ELR (cell line): ENCODE results near the gene SERGEF.

Source experiments
- DNase-seq: peaks from one replicate; pipeline ENCODE4 v3.0.0-alpha.2; 2015; ENCODE audit warnings: low read depth

Gene SERGEF

GRCh38 chr11:17750801-17751165, 262.1 kb downstream of the SERGEF start:
- no peak for DNase-seq

DNA sequence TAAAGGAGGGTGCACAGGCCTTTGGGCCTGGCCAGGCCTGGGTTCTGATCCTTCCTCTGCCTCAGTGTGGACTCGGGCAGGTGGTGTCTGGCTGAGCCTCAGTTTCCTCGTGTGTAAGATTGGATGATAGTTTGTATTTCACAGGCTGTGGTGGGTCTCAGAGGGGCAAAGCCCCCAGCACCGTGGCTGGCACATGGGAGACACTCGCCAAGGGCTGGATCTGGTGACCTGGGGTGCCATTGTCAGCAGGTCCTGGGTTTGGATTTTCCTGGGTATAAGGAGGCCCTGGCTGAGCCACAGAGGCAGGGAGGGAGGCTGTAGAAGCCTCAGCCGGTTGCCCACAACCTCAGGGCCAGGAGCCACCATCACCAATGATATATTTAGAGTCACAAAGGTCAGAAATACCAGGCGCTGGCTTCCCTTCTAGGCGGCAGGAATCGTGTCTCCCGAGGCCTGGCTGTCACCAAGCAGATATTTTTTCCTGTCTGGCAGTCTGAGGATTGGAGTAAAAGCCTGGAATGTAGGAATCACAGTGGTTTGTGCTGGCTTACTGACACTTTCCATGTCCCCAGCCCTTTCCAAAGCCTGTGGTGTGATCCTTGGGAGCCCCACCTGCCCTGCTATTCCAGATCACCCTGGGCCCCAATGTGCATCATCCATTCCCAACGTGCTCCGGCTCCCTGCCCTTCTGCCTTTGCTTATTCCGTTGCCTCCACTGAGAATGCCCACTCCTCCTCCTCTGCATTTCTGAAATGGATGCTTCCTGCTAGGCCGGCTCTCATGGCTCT, 262.6 kb downstream of the SERGEF start:
- DNase-seq: no peak

DNA sequence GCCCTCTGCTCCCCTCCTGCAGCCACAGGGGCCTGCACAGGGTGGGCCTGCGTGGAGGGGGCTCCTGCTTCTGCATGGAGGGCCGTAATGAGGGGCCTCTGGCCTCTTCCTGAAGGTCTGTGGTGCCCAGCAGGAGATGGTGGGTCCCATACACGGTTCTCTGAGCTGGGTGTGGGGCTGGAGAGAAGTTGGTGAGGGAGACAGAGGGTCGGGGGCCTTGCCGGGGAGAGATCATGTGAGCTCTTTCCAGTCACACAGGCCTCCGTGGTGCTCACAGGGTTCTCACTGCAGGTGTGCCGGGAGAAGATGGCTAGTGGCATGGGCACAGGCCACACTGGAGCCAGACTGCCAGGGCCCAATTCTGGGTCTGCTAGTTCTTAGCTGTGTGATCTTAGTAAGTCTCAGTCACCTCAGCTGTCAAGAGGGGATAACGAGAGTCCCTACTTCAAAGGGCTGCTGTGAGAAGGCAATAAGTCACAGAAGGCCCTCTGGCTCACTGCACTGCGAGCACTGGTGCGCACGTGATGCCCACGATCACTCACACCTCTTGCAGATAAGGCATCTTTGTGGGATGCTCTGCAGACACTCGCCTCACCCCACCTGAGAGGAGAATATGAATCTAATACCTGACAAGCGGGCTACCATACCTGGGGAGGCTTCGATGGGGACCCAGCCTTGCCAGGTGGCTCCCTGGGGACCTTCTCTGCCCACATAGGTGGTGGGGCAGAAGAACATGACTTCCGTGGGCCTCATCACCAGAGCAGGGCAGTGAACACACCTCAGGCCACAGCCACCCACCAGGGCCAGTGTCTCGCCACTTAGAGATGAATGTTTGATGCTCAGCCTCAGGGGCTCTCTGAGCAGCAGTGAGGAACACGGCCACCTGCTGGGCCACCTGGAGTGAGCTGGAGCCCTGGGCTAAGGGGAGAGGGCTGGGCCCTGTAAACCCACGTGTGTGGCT, 263.8 kb downstream of the SERGEF start:
- no peak for DNase-seq

- DNase-seq: no peak
These were observed 264.8 kb downstream of the SERGEF start for GRCh38 chr11:17748044-17748443.

DNA sequence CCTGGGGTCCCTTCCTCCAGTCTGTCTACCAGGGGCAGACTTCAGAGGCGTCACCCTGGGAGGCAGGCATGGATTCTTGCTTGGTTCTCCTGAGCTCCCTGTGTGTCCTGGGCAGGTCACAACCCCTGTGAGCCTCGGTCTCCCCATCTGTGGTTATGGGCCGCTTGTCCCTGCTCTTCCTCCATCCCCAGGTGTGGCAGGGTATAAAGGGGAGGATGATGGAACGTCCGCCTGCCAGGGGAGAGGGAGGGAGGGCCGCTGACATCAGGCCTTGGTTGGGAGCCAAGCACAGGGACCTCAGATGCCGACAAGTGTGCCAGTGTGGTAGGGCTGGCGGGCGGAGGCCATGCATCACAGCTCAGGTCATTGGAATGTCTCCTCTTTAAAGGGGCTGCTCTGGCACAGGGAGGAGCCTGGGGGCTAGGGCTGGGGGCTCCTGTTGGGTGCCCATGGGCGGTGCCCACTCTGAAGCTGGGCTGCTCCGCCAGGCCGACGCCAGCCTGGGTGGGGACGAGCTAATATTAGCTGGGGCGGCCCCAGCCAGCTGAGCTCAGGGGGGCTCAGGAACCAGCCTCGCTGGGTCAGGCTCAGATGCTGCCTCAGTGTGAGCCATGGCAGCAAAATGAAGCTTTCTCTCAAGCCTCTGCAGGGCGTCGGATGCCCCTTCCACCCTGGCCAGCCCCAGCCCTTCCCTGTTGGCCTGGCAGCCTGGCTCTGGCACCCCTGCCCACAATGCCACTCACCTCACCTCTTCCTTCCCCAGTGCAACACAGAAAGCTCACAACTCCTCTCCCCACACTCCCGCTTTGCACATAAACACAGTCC, 265.5 kb downstream of the SERGEF start:
- no peak for DNase-seq

DNA sequence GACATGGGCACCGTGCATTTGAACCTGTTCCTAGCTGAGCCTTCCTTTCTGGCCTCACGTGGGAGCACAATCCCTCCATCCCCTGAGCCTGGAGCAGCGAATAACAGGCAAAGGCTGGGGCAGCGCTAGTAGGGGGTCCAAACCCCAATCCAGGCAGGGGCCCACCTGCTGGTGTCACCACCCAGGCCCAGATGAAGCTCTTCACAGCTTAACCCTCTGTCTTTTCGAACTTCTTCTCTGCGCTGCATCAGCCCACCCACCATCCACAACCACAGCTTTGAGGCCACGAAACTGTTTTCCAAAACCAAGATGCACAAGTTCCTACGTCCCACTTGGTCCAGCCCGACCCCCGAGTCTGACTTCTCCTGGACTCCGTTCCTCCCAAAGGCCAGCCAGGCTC, 266.8 kb downstream of the SERGEF start:
- no peak for DNase-seq

DNA sequence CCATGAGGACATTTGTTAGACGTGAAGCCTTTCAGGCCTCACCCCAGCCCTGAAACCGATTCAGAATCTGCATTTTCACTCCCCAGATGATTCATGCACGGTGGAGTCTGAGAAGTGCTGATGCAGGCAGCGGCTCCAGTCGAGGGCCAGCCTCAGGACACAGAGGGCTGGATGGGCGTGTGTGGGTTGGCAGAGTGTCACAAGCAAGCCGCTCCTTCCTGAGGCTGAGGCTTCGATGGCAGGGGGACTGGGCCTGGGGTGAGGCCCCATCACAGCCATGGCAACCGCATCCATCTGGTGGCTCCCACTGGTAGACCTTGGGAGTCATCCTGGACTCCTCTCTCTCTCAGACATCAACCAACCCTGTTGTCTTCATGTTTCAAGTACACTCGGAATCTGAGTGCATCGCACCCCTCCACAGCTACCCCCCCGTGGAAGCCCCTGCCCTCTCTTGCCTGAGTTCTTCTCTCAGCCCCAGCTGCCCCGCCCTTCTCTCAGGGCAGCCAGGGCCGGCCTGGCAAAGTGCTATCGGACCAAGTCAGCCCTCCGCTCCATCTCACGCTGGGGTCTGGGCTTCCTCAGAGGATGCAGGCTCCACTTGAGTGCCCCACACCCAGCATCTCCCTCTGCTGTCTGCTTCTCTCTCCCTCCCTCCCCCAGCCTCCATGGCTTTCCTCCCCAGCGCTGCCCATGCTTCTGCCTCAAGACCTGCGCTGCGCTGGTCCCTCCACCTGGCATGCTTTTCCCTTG, 267.6 kb downstream of the SERGEF start:
- no peak for DNase-seq

DNA sequence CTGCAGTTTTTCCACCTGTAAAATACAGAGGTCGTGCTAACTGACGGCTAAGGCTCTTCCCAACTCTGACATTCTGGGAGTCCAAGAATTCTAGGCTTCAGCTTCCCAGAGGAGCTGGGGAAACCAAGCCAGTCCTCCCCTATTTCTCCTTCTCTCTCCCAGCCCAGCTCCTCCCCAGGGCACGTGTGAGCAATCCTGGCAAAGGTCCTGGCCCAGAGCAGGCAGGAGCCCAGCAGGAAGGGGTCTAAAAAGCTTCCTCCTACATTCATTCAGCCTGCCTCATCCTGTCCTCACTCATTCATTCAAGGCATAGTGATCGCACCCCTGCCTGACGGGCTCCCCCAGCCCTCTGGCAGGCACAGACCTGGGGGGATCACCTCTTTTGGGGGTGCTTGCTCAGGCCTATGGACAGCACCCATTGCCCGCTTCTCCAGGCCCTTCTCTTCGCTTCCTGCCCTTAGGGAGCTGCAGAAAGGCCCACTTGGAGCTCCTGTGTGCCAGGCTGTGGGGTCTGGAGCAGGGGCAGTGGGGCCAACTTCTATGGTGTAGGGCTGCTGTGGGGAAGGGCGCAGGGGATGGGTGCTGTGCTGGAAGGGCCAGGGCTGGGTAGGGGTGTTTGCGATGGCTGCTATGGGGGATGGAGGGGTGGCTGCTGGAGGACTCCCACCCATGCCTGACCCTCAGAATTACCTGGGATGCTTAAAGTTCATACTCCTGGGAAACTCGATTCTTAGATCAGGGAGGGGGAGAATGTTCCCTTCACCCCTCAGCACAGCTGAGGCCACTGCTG, 268.5 kb downstream of the SERGEF start:
- peak; percentile 66 for DNase-seq

DNA sequence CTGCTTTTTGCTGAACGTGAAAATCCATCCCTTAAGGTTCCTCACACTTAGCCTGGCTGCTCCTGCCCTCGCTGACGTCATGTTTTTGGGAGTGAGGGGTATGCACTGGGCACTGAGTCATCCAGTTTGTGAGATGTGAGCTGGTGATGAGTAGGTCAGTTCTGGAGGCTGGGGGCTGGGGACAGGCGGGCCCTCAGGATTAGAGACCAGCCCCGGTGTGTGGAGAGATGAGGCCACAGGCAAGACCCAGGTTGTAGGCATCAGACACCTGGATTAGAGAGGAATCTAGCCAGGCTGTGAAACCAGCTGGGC, 269.1 kb downstream of the SERGEF start:
- peak; percentile 84 for DNase-seq

DNA sequence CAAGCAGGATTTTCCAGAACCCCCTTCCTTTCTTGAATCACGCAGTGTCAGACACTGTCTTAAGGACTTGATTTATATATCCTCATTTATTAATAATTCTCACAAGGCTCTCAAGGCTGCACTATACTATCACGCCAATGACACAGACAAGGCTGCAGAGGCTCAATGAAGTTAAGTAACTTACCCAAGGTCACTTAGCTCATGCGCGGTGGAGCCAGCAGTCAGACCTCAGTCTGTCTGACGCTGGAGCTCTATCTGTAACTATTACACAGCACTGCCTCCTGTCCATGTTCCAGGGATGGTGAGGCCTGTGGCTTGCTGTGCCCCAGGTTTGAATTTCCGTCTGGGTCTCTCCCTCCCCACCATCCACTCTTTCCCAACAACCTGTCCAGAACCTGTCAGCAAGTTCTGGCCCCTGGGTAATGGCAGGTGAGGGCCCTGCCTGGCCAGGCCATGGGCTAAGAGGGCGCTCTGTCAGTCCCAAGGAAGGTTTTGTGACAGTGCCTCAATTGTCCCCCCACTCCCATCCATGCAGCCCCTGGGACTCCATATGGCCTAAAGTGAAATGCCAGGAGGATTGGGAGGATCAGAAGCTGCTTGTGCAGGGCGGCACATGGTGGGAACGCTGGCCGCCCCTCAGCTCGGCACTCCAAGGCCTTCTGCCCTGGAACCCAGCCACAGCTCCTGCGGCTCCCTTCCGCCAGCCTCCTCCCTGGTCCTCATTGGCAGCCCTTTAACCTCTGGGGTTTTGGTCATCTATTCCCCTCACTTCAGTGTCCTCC, 269.6 kb downstream of the SERGEF start:
- DNase-seq: no peak

DNA sequence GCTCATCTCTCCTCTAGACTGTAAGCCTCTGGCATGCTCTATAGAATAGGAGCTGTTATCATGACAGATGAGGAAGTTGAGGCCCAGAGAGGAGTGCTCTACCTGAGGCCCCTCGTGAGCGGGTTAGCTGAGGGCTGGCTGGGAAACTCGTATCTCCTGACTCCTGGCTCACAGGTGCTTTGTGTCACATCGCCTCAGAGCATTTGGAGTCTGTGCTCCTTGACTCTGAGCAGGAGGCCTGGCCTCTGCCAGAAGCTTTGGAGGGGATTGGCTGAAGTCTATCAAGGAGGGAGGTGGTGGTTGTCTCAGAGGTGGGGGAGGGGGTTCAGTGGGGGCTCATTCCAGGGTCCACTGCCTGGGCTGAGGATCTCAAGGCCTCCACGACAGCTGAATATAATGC, 270.8 kb downstream of the SERGEF start:
- DNase-seq: no peak

DNA sequence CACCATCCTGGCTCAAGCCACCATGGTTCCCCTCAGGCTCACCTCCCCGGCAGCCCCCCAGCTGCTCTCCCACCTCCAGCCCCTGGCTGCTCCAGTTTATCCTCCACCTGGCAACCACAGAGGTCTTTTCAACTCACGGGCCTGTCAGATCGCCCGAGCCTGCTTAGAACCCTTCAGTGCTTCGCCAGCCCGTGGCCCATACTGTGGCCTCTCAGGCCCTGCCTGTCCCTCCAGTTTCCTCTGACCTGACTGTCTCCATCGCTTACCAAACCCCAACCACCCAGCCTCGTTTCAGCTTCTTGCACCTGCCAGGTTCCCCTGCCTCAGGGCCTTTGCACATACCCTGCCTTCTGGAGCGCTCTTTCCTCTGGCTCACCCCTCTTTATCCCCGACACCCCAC, 271.4 kb downstream of the SERGEF start:
- no peak for DNase-seq

GRCh38 chr11:17740649-17741235, 272.1 kb downstream of the SERGEF start:
- DNase-seq: no peak

GRCh38 chr11:17739945-17740338, 272.9 kb downstream of the SERGEF start:
- DNase-seq: no peak

- no peak for DNase-seq
These were observed 274.5 kb downstream of the SERGEF start for GRCh38 chr11:17738151-17738973.
